Stimulated activated CD8-positive, alpha-beta memory T cell treated with anti-CD3 and anti-CD28 coated beads, Interleukin-15, amount 100 ng/mL, for 4 hours (primary cell): ENCODE results near the gene C3orf22.
A peak's percentile ranks its signal among the peaks of the same experiment; 100 is the strongest.

Experiments
- DNase-seq, 2 donors: peaks; one replicate each; pipeline ENCODE4 v3.0.0-alpha.2; 2020; ENCODE audit warnings: low read depth in 2 of 2

Gene C3orf22

DNA sequence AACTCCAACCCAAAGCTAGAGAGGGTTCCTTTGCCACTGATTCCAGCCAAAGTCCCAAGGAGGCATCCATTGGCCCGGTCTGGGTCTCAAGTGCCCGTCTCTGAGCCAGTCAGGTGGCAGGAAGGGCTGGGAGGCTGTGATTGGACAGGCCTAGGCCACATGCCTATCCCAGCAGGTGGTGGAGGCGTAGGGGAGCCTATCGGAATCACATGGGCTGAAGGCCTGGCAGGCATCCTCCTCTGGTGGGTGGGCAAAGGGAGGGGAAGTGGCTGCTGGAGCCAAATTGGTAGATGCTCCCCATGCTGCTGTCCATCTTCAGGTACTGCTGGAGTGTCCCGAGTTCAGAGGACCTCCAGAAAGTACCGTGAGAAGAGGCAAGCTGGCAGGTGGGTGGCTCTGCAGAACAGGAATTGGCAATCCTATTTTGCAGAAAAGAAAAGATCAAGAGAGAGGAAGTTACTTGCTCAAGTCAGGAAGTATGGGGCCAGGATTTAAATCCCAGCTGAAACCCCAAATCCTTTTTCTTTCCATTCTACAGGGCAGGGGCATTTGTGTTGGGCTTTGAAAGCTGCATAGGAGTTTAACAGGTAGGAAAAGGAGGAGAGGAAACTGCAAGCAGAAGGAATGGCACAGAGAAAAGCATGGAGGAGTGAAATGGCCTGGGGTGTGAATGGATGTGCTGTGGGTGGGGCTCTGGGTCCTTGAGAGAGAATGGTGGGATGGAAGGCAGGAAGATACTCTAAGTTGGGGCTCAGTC lies 31.1 kb downstream of the C3orf22 start:
- DNase-seq: no peak

GRCh38 chr3:126527006-126527405 lies 31.7 kb downstream of the C3orf22 start:
- DNase-seq: no peak

DNA sequence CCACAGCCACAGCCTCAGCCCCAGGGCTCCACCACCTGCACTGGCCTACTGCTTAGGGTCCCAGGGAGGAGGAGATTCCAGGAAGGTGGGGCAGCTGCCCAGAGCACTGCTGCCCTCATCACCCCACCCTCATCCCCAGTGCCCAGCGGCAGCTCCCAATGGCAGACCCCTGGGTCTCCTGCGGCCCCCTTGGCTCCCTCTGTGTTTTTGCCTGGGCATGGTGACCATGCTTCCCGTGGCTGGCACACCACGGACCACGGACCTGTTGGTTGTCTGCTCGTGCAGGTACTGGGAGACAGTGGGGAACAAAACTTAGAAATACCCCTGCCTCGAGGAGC lies 32.1 kb downstream of the C3orf22 start:
- no peak for DNase-seq

GRCh38 chr3:126525853-126526667 lies 32.7 kb downstream of the C3orf22 start:
- DNase-seq: no peak

DNA sequence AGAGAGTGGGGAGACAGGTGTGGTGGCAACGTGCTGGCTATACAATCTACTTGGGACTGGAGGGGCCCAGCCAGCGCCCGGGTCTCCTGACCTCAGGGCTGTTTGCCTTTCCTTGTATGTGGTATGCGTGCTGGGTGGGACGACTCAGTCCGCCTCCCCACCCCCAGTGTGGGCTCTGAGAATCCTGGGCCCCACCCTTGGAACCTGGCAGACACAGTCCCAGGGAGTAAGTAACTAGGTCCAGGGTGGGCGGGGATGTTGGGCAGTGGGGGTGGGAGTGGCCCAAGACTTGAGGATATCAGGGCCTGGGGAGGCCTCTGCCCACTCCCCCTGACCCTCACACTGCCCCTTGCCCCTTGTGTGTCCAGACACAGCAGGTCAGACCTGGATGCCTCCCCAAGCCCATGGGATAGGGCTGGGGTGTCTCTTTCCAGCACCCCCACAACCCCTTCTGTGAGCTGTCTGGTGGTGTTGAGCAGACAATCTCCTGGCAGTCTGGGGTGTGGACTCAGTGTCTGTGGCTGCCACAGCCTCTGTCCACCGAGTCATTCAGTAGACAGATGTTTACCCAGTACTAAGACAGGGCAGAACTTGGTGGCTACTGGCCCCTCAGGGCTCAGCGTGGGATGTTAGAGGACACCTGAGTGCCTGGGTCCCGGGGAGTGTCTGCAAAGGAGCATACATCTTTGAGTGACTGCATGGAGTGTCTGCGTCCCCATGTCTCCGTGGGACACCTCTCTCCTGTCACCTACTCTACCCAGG lies 33.5 kb downstream of the C3orf22 start:
- no peak for DNase-seq

- DNase-seq: no peak
These were observed 34.2 kb downstream of the C3orf22 start for GRCh38 chr3:126524429-126524988.

DNA sequence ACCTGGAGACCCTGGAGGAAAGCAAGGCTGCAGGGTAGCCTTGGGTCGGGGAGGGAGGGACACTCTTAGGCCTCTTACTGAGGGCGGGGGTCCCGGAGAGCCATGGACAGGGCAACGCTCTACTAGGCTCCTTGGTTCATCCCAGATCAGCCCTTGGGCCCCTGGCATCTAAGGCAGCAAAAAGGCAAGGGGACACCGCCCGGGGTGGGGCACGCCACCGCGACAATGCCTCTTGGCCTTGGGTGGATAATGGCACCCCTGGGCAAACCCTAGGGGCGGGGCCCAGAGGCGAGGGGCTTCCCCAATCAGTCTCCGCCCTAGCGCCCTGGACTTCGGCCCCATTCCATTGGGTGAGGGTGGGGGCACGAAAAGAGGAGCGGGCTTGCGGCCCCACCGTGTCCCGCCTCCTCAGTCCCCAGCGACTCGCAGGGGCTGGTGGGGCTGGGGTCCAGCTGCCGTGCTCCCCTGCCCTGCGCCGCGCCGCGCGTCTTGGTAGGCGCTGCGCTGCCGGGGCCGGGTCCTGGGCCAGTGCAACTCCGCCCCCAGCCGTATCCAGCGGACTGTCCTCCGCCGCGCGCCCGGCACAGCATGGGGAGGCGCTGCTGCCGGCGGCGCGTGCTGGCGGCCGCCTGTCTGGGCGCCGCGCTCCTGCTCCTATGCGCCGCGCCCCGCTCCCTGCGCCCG lies 34.8 kb downstream of the C3orf22 start, which contains the start of gene CHST13:
TSS of gene CHST13 (plus strand) at position 411 of the 684 bp plus-strand sequence. CDS start at position 589, 178 bp downstream.
- no peak for DNase-seq

DNA sequence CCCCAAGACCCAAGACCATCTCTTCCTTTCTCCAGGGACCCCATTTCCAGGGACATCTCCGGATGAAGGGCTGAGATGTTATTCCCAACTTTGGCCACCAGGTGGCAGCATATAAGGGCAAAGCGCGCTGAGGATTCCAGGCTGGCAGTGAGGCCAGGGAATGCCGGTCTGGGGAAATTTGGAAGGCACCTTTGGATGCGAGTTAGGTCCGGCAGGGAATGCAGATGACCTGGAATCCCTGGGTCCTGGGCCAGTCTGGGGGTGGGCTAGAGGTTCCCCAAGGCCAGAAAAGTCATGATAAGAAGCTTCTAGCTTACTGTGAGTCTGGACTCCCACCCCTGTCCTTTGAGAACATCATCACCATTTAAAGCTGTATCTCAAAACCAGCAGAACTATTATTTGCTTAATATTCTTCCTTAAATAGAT lies 36.4 kb downstream of the C3orf22 start:
- DNase-seq: peak in 1 of 2 donors; percentile 16

- no peak for DNase-seq
These were observed 37.4 kb downstream of the C3orf22 start for GRCh38 chr3:126521122-126521891.

DNA sequence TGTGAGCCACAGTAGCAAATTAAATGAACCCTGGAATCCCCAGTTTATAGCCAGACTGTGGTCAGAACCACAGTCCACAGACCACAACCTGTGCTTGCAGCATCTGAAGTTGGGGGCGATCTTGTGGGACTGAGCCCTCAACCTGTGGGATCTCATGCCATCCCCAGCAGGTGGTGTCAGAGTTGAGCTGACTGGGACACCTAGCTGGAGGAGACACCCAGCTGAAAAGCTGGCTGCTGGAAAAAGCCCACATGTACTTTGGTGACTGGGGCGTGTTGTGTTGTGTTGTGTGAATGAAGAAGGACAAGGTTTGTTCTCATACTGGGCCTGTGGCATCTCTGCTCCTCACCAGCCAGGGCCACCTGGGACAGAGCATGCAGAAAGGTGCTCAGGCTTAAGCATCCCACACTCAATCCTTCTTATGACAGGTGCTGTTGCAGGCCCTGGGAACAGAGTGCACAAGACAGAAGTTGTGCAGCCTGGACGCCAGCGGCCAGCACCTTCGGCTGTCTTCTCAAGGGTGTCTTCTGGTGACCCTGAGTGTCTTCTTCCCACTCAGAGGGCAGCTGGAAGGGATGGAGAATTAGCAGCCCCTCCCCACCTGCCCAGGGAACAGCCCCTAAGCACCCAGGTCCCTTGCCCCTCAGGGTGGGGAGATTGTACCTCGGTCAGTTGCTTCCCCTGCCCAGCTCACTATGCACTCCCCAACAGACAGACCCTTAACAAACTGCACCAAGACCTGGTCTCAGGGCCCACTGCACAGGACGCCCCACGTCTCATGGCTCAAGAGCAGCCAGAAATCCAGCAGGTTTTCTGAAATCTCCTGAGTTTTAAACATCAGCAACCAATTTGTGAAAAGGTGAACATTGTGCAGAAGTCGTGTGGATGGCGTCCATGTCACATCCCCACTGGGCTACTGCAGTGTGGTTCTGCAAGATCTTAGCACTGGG lies 39.0 kb downstream of the C3orf22 start:
- DNase-seq: no peak

DNA sequence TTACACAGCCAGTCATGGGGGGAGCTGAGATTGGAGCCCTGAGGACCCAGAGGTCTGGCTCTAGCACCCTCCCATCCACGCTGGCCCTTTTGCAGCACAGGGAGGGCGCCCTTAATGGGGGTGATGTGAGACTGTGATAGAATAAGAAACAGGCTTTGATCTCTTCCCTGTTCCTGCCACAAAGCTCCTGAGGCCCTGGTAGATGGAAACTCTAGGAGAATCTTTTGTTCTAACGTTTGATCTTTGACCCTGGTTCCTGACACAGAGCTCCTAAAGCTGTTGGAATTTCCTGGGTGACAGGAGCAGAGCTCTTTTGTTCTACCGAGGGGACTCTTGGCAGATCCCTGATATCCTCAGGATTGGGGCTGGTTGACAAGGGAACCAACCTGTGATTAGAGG lies 40.0 kb downstream of the C3orf22 start:
- DNase-seq: no peak

GRCh38 chr3:126517986-126518778 lies 40.5 kb downstream of the C3orf22 start:
- no peak for DNase-seq

GRCh38 chr3:126517291-126517951 lies 41.3 kb downstream of the C3orf22 start, which contains the start of gene UROC1:
UROC1 (minus strand) TSS chr3:126517773; CDS start chr3:126517719, 54 bp downstream.
- no peak for DNase-seq

GRCh38 chr3:126516936-126517290 lies 41.8 kb downstream of the C3orf22 start:
- no peak for DNase-seq

- no peak for DNase-seq
These were observed 42.4 kb downstream of the C3orf22 start for GRCh38 chr3:126516152-126516935.

GRCh38 chr3:126515066-126515706 lies 43.5 kb downstream of the C3orf22 start:
- no peak for DNase-seq

DNA sequence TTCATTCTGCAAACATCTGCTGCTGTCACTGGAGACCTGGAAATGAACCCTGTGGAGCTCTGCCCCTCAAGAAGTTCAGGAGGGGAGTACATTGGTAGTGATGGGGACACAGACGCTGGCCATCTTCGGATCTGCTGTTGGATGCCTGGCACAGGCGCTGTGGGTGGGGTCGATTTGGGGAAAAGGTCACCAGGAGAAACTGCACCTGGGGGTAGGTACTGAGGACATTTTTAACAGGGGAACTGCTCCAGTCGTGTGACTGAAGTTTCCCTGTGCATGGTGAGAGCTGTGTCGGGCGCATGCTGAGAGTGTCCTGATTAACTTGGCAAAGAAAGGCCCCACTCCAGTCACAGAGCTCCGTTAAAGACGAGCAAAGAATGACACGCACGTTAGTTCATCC lies 44.6 kb downstream of the C3orf22 start:
- no peak for DNase-seq
